Upper lobe of right lung (tissue), 1 donor: ENCODE measurements around the gene GAL3ST2. TPM values are rescaled to one million over a fixed set of nuclear protein-coding genes. Genes with fewer than 3 reads are reported as not detected.
A peak's percentile ranks its signal among the peaks of the same experiment; 100 is the strongest.

Experiments used
- ATAC-seq: fragments of 200-7000 bp; cut with Tn5 transposase; one replicate; pipeline ENCODE4 v1.9.1; 2020; ENCODE audit warnings: mild to moderate bottlenecking, moderate library complexity
- DNase-seq: peaks from one replicate; pipeline ENCODE4 v3.0.0-alpha.2; 2020
- H3K27ac ChIP-seq: fragments of 200-600 bp; one replicate; pipeline ENCODE4 v1.8.0; 2022
- H3K27me3 ChIP-seq: fragments of 200-600 bp; one replicate; pipeline ENCODE4 v1.8.0; 2022; ENCODE audit warnings: mild to moderate bottlenecking
- H3K36me3 ChIP-seq: fragments of 200-600 bp; one replicate; pipeline ENCODE4 v1.8.0; 2022
- H3K4me1 ChIP-seq: fragments of 200-600 bp; one replicate; pipeline ENCODE4 v1.8.0; 2022
- H3K4me3 ChIP-seq: fragments of 200-600 bp; one replicate; pipeline ENCODE4 v1.8.0; 2022; ENCODE audit warnings: mild to moderate bottlenecking
- H3K9me3 ChIP-seq: fragments of 200-600 bp; one replicate; pipeline ENCODE4 v1.8.0; 2022
- intact Hi-C: fragments of 100-400 bp; cut with DNase I; formaldehyde crosslinking; loops from one replicate; pipeline ENCODE4 v1.11.0; 2022
- total RNA-seq: library from RNA; stranded (reverse); fragmentation: NEBNext Ultra II Directional; extraction: Animal tissue kit (Norgen Biotek cat#: 25700); gene quantifications from one replicate; pipeline ENCODE4 v1.2.1, GENCODE V29; 2021
- TF ChIP-seq, protein P1 (sequence below): fragments of 200-600 bp; IDR thresholded peaks from one replicate; pipeline ENCODE4 v1.8.0; 2022; ENCODE audit warnings: antibody characterized with exemption
- donor health status: DM: no; HTN: yes; CAD: no; lungs with severe emphysema.

GAL3ST2 gene
- total RNA-seq, 1 donor from 2014 or later = not detected

DNA sequence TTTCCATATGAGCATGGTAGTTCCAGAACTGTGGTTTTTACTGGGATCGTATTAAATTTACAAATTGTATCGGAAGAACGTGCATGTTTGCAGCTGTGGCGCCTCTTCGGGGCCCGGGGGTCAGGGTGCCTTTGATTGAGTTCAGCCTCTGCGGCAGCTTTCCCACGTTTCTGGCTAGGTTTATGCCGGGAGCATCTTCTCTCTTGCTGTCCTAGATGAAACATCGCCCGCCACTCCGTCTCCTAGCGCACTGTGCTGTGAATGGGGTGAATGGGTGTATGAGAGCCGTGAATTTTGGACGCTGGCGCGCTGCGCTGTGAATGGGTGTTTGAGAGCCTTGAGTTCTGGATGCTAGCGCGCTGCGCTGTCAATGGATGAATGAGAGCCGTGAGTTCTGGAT is 69.8 kb downstream of the GAL3ST2 start:
- Histone ChIP-seq H3K9me3 (no peaks in the 10 kb centered on the region), H3K27ac (no peak overlapping the region), H3K27me3 (no peaks in the 10 kb centered on the region), H3K4me3 (no peak overlapping the region), H3K4me1 (peaks cover 13% of the 10 kb centered on the region), H3K36me3 (no peaks in the 10 kb centered on the region)
- no peak for ATAC-seq
- intact Hi-C loops = no loop called here
- TF ChIP-seq, protein P1, sequence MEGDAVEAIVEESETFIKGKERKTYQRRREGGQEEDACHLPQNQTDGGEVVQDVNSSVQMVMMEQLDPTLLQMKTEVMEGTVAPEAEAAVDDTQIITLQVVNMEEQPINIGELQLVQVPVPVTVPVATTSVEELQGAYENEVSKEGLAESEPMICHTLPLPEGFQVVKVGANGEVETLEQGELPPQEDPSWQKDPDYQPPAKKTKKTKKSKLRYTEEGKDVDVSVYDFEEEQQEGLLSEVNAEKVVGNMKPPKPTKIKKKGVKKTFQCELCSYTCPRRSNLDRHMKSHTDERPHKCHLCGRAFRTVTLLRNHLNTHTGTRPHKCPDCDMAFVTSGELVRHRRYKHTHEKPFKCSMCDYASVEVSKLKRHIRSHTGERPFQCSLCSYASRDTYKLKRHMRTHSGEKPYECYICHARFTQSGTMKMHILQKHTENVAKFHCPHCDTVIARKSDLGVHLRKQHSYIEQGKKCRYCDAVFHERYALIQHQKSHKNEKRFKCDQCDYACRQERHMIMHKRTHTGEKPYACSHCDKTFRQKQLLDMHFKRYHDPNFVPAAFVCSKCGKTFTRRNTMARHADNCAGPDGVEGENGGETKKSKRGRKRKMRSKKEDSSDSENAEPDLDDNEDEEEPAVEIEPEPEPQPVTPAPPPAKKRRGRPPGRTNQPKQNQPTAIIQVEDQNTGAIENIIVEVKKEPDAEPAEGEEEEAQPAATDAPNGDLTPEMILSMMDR = no peak
- peak; percentile 58 for DNase-seq

- H3K27ac ChIP-seq = no peak overlapping the region
- H3K4me1 ChIP-seq = peaks cover 10% of the 10 kb centered on the region
- no peaks in the 10 kb centered on the region for H3K36me3 ChIP-seq
- H3K27me3 ChIP-seq = no peaks in the 10 kb centered on the region
- ATAC-seq = no peak
- H3K4me3 ChIP-seq = no peak overlapping the region
- H3K9me3 ChIP-seq = no peaks in the 10 kb centered on the region
- intact Hi-C loops = no loop called here
- no peak for DNase-seq
- TF ChIP-seq, protein P1 = no peak
These were observed 72.4 kb downstream of the GAL3ST2 start for GRCh38 chr2:241848761-241849615.

- Histone ChIP-seq H3K27ac (no peak overlapping the region), H3K36me3 (no peaks in the 10 kb centered on the region), H3K4me1 (peaks cover 4% of the 10 kb centered on the region), H3K27me3 (no peaks in the 10 kb centered on the region), H3K9me3 (no peaks in the 10 kb centered on the region), H3K4me3 (no peak overlapping the region)
- intact Hi-C loops = no loop called here
- TF ChIP-seq, protein P1 = no peak
- ATAC-seq (no peak), DNase-seq (peak; percentile 63)
These were observed 73.3 kb downstream of the GAL3ST2 start for GRCh38 chr2:241849616-241850543.

GRCh38 chr2:241850544-241851324 is 74.1 kb downstream of the GAL3ST2 start:
- TF ChIP-seq, protein P1 = no peak
- no peak for DNase-seq
- Histone ChIP-seq H3K4me3 (no peak overlapping the region), H3K27ac (no peak overlapping the region), H3K36me3 (no peaks in the 10 kb centered on the region), H3K4me1 (no peaks in the 10 kb centered on the region), H3K9me3 (no peaks in the 10 kb centered on the region), H3K27me3 (no peaks in the 10 kb centered on the region)
- intact Hi-C loops = no loop called here
- ATAC-seq = no peak
